Fibroblast of mammary gland (primary cell): ENCODE measurements around the gene ACSF2.

Source experiments
- DNase-seq: peaks from one replicate; pipeline ENCODE4 v3.0.0-alpha.2; 2010; ENCODE audit warnings: low read depth
- H3K4me3 ChIP-seq: 2 replicates; pipeline ENCODE4 v1.5.1; 2011; ENCODE audit warnings: low read depth, mild to moderate bottlenecking, low read length, moderate library complexity; ENCODE audit not compliant: control insufficient read depth
- CTCF ChIP-seq: conservative IDR thresholded peaks from 2 replicates; pipeline ENCODE4 v1.5.1; 2011; ENCODE audit warnings: low read depth, low read length, inconsistent platforms; ENCODE audit not compliant: control insufficient read depth, insufficient read depth

The ACSF2 gene

DNA sequence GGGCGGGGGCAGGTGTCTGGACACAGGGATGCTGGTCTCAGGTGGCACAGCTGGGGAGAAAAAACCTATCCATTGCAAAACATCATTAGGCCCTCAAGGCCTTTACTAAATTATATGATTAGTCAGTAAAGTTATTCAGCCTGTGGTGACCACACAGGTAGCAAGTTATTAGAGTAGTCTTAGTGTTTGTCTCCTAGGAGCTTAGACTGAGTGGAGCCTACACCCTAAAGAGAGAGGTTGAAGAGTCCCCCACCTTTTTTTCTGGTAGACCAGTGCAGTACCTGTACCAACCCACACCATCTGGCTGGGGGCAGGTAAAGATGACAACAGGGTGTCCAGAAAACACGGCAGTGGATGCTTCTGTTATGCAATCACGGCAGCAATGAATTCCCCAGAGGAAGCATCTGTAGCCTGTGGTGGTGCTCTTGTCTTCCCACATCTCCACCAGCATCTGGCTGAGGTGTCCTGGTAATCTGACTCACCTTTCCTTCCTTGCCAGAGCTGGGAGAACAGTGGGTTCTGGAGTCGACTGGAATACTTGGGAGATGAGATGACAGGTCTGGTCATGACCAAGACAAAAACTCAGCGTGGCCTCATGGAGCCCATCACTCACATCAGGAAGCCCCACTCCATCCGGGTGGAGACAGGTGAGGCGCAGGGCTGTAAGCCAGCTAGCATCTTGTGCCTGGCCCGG, 93.3 kb downstream of the ACSF2 start:
- peak; percentile 44 for DNase-seq
- no peak overlapping the region for H3K4me3 ChIP-seq
- no peak for TF ChIP-seq CTCF

- no peak for DNase-seq
- H3K4me3 ChIP-seq: no peak overlapping the region
- no peak for TF ChIP-seq CTCF
These were observed 94.5 kb downstream of the ACSF2 start for GRCh38 chr17:50520483-50520882.

DNA sequence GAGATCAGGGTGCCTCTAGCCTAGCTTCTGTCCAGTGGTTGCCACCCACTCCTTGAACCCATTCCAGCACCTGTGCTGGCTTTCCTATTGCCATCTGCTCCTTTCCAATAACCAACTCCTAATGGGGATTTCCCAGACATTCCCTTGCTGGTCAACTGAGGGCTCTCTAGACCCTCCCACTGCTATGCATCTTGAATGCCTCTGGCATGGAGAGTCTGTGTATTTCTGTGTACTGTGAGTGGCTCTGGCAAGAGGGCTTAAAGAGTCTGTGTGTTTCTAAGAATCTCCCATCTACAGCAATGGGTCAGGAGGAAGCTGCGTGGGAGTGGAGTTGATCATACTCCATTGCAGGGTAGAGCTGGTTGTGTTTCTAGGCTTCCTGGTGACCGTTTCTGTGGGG, 95.5 kb downstream of the ACSF2 start:
- no peak for TF ChIP-seq CTCF
- no peak overlapping the region for H3K4me3 ChIP-seq
- DNase-seq: no peak

DNA sequence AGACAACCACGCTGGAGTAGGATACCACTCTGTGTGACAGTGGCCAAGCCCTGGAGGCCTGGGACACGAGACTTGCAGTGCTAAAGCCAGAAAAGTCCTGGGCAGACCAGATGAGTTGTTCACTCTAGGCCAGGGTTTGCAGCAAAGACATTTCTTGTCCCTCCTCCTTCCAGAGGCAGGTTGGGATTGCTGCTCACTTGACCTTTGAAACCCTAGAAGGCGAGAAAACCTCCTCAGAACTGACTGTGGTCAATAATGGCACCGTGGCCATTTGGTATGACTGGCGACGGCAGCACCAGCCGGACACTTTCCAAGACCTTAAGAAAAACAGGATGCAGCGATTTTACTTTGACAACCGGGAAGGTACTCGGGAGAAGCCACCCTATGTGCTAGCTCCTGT, 96.7 kb downstream of the ACSF2 start:
- no peak for TF ChIP-seq CTCF
- DNase-seq: no peak

DNA sequence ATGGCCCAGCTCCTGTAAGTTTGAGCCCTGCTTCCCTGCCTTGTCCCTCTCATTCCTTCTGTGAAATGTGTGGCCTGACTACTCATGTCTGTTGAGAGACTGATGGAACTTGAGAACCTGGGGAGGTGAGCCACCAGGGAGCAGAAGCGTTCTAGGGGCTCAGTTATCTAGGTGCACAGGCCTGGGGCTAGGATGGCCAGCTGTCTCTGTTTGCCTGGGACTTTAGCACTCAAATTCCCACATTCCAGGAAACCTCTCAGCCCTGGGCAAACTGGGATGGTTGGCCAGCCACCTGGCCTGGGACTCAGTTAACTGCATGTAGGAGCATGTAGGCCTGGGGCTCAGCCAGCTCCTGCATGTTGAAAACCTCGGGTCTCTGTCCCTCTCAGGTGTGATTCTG, 97.2 kb downstream of the ACSF2 start:
- DNase-seq: no peak
- no peak overlapping the region for H3K4me3 ChIP-seq
- TF ChIP-seq CTCF: no peak

More for the DNA sequence above, 96.7 kb downstream of the ACSF2 start:
- no peak overlapping the region for H3K4me3 ChIP-seq
